Activated CD8-positive, alpha-beta memory T cell treated with anti-CD3 and anti-CD28 coated beads, Interleukin-2, amount 50 U/mL, for 1 hour (primary cell): ENCODE results near the gene KIZ.
"Not testable (repeated sequence)": the region's sequence is repeated elsewhere in the genome, so short reads cannot be mapped to it uniquely, and the experiment has no call there.

Source experiments
- DNase-seq: peaks from one replicate; pipeline ENCODE4 v3.0.0-alpha.2; 2020; ENCODE audit errors: extremely low read depth

KIZ gene

DNA sequence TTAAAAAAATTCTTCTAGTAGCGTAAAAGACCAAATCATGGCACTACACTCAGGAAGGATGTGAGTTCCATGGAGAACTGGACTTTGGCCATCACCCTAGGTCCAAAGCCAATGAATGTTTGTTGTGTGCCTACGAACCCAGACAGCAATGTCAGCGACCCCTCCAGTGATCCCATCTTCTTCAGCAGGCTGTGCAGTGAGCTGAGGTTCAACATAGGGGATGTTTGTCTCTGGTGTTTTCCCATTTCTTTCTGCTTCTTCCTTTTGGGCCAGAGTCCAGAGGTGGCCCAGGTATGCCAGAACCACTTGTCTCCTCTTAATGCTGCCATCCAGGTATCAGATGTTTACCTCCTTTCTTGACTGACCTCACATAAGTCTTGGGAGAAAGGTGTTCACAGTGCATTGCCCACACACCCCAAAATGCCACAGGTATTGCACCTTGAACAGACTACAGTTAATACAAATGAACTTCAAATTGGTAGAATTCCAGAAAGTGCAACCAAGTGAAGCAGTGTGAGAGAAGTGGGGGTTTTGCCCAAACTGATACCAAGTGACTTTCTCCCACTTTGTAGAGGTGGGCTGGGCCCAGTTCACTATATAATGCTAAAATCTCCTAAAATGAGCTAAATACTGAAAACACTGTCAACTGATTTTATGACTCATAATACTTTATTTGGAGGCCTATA lies 14.1 kb downstream of the KIZ start:
- no peak for DNase-seq

DNA sequence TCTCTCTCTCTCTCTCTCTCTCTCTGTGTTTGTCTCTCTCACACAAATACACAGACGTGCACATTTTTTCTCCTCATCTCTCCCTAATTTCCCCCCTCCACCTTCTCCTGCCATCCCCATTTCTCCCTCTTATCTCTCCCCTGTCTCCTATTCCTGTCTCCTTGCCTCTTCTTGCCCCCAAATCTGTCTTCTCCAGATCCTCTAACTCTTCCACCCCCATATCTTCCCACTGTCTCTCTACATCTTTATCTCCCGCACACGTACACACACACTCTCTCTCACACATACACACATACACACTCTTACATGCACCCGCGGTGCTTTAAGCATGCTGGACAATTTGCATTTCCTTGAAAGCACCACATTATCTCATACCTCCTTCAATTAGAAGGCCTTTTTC lies 15.9 kb downstream of the KIZ start:
- no peak for DNase-seq

DNA sequence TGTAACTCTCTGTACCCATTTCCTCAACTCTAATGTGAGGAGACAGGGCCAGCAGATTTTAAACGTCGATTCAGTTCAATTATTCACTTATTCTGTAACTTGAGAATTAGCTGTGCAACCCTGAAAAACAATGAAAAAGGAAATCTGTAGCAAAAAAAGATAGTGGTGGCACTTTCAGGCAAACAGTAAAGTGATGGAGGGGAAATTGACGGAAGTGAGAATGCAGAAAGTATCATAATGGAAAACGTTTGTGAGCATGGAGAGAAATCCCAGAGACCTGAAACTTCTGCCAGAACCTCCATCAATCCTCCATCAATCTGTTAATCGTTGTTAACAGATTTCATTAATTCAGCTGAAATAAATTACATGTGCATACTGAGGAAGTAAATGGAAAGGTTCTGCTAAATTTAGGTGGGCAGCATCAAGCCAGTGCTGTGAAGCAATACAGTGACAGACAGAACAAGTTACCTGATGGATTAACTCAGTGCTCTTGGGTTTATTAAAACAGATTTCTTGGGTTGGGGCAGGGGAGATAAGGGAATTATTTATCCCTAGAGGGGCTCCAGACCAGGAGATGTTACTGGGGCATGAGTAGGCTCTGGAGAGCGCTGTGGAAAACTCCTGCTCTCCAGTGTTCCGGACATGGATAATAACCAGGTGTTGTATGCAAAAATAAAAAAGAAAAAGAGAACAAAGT lies 17.5 kb downstream of the KIZ start:
- no peak for DNase-seq

DNA sequence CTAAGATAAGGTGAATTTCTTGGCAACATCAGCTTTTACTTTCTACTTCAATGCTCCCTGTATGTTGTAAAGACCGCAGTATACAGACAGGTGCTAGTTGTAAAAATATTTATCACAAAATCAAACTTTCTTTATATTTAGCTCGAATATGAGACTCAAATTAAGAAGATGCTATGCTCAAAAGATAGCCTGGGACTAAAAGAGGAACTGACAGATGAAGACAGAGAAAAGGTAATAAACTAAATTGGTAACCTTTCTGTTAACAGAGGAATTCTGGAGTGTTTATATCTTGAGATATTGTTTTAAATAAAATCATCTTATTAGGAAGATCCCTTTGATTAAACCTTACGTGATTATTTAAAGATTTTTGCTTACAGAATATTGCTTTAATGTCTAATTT lies 19.5 kb downstream of the KIZ start:
- DNase-seq, result no peak

DNA sequence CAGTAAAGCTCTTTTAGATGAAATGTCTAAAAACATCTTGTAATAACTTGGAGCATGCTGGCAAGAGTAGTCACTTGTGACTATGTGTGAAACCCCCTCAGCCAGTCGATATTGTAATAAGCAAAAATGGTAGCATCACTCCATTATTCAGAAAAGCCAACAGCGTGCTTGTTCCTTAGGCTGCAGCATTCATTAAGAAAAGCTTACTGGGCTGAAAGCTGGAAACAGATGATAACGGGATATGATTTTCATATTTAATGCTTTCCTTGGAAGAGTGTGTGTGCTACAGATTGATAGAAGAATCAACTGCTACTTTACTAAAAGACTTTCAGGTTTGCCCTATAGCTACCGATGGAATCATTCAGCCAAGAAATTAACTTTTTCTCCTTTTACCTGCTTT lies 20.3 kb downstream of the KIZ start:
- DNase-seq, result no peak

DNA sequence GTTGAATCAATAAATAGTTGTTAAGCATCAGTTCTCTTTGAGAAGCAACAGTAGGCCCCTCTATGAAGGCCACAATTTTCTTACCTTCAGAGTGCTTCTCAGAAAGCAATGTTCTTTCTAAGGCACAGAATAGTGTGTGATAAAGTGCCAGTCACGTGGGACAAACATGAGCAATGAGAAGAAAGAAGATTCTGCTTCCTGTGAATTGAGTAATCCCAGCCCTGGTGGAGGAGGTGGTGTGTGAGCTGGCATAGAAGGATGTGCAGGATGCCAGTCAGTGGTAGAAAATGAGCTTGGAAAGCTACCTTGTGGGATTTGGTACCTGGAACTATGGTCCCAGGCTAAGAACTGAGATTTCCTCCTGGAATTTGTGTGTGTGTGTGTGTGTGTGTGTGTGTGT lies 21.7 kb downstream of the KIZ start:
- no peak for DNase-seq

DNA sequence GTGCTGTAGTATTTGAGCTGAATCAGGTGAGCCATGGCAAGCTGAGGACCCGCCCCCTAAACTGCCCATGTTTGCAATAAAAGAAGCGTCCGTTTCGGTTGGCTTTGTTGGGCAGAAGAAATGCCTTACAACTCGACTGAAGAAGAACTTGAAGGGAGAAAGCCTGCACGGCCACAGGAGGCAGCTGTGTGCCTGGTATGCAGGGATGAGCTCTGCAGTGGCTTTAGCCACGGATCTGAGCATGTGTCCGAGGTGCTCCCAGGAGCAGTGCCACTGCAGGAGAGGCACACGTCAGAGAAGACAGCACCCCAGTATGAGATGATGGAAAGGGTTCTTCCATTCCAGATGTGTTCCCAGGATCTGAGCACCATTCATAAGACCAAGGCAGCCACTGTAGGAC lies 23.5 kb downstream of the KIZ start:
- no peak for DNase-seq

DNA sequence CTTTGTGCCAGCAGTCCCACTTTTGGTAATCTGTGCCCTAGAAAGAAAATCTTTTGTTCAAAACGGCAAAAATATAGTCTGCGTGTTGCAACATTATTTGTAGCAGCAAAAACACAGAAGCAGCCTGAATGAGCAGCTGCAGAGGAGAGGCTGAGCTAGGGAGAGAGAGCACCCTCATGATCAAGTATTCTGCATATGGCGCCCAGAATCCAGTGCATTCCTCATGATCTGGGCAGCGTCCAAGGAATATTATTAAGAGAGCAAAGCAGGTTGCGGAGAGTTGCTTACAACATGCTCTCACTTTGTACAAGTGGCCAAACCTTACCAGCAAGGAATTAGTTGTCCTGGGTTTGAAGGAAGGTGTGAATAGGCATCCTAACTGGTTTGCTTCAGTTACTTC lies 25.9 kb downstream of the KIZ start:
- DNase-seq, result no peak

DNA sequence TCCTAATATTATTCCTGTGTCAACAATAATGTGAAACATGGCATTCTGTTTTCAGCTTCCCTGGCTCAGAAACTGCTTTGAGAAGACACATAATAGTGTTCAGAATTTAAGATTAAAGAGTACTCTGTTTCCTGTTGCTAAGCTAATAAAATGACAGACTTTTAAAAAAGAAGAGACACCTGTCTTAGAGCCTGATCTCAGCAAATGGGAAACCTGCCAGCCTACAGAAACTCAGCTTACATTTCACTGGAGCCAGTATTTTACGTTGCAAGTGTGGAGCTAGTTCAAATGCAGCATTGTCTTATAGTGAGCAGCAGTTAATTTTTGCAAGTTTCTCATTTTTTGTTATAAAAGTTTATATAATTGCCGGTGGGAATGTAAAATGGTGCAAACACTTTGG lies 28.8 kb downstream of the KIZ start:
- no peak for DNase-seq

DNA sequence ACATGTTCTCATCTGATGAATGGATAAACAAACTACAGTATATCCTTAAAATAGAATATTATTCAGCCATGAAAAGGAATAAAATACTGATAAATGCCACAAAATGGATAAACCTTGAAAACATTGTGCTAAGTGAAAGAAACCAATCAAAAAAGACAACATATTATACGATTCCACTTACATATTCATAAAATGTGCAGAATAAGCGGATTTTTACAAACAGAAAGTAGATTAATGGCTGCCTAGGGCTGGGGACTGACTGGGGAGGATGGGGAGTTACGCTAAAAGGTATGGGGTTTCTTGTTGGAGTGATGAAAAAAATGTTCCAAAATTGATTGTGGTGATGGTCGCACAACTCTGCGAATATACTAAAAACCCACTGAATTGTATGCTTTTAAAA lies 29.4 kb downstream of the KIZ start:
- DNase-seq, result no peak

DNA sequence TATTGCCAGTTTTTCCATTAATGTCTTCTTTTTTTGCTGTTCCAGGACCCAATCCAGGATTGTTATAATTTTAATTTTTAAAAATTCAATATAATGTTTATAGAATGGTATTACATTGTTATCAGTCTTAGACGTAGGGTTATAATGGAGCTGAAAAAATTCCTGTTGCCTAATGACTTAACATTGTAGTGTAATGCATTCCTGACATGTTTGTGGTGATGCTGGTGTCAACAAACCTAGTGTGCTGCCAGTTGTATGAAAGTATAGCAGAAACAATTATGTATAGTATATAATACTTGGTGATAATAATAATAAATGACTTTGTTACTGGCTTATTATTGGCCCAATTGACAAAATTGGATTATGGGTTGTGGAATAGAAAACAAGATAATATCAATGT lies 30.4 kb downstream of the KIZ start:
- DNase-seq, result no peak

DNA sequence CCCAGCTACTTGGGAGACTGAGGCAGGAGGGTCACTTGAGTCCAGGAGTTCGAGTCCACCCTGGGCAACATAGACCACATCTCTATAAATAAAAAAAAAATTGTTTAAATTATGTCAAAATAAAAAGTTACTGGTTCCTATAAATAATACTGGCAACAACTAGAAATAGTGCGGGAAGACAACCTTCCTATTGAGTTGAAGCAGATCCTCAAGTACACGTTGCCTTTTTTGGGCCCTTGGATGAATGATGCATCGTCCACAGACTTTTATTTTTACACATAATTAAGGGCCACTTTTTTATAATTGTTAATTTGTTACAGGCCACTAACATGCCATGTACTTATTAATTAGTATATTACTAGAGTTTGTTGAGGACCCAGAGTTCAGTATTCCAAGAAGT lies 31.1 kb downstream of the KIZ start:
- DNase-seq, result no peak

DNA sequence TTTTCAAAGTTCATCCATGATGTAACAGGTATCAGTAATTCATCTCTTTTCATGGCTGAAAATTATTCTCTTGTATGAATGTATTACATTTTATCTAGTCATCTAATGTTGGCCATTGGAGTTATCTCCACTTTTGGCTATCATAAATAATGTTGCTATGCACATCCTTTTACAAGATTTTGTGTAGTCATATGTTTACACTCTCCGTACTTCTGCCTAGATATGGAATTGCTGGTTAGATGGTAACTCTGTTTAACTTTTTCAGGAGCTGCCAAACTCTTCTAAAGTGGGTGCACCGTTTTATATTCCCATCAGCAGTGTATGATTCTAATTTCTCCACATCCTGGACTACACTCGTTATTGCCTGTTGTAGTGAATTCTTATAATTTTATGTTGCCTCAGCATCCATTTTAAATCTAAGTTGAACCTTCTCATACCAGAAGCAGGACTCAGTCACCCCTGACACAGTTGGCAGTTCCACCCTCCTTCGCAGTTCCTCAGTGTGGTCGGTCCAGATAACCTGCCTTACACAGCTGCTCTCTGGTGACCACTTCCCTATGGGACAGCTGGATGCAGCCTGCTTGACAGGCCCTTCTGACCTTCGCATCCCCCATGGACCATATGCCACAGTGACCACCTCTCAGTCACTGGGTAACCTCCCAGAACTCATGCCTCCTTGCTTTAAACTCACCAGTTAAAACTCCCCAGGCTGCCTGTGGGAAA lies 33.9 kb downstream of the KIZ start:
- DNase-seq, result no peak

DNA sequence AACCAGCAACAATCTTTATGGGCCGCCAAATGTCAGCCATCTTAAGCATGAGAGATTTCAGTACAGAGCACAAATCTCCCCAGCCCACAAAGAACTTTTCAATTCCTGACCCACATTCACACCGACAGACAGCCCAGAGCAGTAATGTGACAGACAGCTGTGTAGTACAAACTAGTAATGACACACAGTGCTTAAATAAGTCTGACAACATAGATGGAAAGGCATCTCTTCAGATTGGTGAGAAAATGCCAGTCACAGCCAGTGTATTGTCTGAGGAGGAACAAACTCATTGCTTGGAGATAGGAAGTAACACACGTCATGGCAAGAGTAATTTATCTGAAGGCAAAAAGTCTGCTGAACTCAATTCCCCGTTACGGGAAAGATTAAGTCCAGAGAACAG lies 36.0 kb downstream of the KIZ start:
- no peak for DNase-seq

DNA sequence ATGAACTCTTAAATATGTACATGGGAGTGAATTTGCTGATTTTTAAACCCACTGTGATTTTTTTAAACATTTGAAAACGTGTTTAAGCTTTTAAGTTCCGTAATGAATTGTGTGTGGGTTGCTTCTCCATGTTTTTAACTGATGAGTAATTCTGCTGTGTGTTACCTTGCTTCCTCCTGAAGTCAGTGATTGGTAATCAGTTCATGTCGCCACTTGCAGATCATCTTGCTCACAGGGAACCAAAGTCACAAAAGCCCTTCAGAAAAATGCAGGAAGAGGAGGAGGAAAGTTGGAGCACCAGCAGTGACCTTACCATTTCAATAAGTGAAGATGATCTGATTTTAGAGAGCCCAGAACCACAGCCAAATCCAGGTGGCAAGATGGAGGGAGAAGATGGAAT lies 36.7 kb downstream of the KIZ start:
- no peak for DNase-seq

DNA sequence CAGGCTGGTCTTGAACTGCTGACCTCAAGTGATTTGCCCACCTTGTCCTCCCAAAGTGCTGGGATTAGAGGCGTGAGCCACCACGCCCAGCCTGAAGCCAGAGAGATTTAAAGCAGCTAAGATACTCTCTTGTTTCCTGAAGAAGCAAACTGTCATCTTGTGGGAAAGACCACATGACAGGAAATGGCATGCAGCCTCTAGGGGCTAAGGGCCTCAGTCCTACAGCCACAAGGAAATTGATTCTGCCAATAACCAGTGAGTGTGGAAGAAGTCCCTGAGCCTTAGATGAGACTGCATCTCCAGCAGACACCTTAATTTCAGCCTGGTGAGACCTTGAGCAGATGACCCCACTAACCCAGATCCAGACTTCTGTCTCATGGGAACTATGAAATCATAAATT lies 40.9 kb downstream of the KIZ start:
- DNase-seq, result no peak

DNA sequence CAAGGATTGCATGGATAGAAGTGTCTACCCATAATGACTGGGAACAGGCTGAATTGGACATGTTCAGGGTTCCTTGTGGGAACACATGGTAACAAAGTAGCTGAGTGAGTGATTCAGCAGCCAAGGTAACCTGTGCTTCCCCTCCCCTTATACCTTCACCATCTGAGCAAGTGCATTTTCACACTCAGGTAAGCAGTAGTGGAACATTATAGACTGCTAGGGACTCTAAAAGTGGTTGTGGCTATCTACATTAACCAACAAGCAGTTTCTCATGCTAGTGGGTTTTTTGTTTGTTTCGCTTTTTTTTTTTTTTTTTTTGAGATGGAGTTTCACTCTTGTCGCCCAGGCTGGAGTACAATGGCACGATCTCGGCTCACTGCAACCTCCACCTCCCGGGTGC lies 41.4 kb downstream of the KIZ start:
- DNase-seq, result no peak

DNA sequence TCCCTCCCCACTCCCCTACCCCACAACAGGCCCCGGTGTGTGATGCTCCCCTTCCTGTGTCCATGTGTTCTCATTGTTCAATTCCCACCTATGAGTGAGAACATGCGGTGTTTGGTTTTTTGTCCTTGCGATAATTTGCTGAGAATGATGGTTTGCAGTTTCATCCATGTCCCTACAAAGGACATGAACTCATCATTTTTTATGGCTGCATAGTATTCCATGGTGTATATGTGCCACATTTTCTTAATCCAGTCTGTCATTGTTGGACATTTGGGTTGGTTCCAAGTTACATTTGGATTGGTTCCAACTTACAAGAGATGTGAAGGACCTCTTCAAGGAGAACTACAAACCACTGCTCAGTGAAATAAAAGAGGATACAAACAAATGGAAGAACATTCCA lies 42.2 kb downstream of the KIZ start:
- DNase-seq, result not testable (repeated sequence)

DNA sequence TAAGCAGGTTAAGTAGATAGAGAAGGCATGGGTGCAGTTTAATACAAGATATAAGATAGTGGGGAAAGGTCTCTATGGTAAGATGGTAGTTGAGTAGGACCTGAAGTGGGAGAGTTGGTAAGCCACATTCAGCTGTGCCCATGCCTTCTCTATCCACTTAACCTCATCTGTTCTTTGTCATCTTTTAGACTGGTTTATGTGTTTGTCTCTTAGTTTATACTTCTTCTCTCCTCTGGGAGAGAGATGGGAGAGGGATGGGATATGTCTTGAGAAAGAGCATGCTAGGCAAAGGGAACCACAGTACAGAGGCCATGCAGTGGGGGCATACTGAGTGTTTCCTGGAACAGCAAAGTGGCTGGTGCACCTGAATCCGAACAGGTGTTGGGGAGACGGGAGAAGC lies 46.7 kb downstream of the KIZ start:
- no peak for DNase-seq

DNA sequence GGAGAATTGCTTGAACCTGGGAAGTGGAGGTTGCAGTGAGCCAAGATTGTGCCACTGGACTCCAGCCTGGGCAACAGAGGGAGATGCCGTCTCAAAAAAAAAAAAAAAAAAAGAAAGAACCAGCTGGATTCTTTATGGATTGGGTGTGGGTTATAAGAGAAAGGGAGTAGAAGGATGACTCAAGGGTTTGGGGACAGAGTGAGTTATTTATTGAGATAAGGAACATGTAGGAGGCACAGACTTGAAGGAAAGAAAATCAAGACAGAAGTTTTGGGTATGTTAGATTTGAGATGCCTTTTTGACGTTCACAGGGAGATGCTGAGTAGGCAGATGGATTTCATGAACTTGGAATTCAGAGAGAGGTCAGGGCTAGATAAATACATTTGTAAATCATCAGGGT lies 47.6 kb downstream of the KIZ start:
- no peak for DNase-seq

DNA sequence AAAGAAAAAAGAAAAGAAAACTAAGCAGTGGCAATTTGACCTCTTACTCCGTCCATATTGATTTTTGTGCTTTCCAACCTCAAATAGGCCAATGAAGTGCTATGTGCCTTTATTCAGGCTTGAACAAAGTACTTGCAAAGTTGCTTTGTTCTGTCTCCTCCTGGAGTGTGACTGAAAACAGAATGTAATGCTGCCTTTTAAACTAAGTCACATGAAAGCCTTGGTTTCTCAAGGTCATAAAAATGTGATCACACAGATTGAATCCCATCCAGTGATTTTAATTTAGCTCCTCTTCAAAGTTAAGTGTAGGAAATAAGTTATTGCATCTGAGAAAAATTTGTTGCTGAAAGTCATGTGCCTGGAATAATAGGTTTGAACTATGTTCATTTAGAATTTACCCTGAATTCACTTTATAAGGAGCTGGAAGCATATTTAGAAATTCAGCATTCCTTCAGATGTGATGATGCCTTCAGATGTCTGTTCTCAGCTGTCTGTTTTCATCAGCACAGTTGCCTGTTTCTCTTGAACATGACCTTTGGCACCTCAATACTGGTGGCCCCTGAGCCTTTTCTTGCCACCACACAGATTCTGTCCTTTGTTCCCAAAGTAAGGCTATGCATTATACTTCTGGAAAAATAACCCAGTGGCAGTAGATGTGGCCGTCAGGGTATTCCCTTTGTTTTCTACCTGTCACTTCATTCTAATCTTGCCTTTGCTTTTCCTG lies 48.8 kb downstream of the KIZ start:
- no peak for DNase-seq

DNA sequence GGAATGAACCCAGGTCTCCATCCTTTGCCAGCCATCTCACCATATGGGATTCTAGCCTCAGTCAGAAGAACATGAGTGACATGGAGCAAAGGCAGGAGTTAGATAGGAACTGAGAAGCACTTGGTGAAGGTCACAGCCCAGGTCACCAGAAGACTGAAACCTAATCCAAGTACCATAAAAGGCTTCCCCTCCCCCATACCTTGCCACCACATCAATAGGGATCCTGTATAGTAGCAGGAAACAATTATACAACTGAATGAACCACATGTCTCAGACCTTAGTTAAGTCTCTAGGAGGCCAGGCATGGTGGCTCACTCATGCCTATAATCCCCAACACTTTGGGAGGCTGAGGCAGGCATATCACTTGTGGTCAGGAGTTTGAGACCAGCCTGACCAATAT lies 49.6 kb downstream of the KIZ start:
- DNase-seq, result no peak

DNA sequence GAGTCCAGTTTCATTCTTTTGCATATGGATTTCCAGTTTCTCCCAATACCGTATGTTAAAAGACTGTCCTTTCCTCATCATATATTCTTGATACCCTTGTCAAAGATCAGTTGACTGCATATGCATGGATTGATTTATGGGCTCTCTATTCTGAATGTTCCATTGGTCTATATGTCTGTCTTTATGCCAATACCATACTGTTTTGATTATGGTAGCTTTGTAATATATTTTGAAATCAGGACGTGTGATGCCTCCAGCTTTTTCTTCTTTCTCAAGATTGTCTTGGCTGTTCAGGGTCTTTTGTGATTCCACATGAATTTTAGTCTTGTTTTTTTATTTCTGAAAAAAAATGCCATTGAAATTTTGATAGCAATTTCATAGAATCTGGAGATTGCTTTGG lies 51.9 kb downstream of the KIZ start:
- DNase-seq, result no peak
